ENCODE data around the gene REC8.

GRCh38 chr14:24122416-24122815 lies 49.5 kb upstream of the REC8 start:
- TF ChIP-seq CTCF (IDR thresholded peaks at IDR 0.05), result no peak
- no peak for TF ChIP-seq POLR2A (IDR thresholded peaks at IDR 0.05)
